NK-92 (cell line): ENCODE measurements around the gene C22orf23.
A peak's percentile ranks its signal among the peaks of the same experiment; 100 is the strongest.

Experiments
- DNase-seq: peaks from one replicate; lab custom pipeline; 2025; ENCODE audit not compliant: unreplicated experiment; lab: John Stamatoyannopoulos, UW

The C22orf23 gene

GRCh38 chr22:37953437-37954179, at the start of gene C22orf23, which contains the start of gene POLR2F:
Gene C22orf23, minus strand, starts transcription at chr22:37953601. Its CDS starts 452 bp downstream, at chr22:37953149.
Gene POLR2F, plus strand, starts transcription at chr22:37953699. Its CDS starts 89 bp downstream, at chr22:37953788.
- DNase-seq, result peak; percentile 71

GRCh38 chr22:37999640-38000272, 46.4 kb upstream of the C22orf23 start:
- DNase-seq, result no peak

- no peak for DNase-seq
Observed at GRCh38 chr22:37999236-37999635, 45.8 kb upstream of the C22orf23 start.

- no peak for DNase-seq
Observed at GRCh38 chr22:37998543-37998942, 45.1 kb upstream of the C22orf23 start.

- no peak for DNase-seq
Observed at GRCh38 chr22:37996515-37997246, 43.3 kb upstream of the C22orf23 start.

GRCh38 chr22:37996079-37996478, 42.7 kb upstream of the C22orf23 start:
- DNase-seq, result no peak

GRCh38 chr22:37995460-37995859, 42.1 kb upstream of the C22orf23 start:
- no peak for DNase-seq

- no peak for DNase-seq
Observed at GRCh38 chr22:37994982-37995381, 41.6 kb upstream of the C22orf23 start.

- no peak for DNase-seq
Observed at GRCh38 chr22:37994049-37994448, 40.6 kb upstream of the C22orf23 start.

GRCh38 chr22:37991731-37992442, 38.5 kb upstream of the C22orf23 start:
- no peak for DNase-seq

GRCh38 chr22:37990862-37991261, 37.5 kb upstream of the C22orf23 start:
- DNase-seq, result no peak

- no peak for DNase-seq
Observed at GRCh38 chr22:37990301-37990700, 36.9 kb upstream of the C22orf23 start.

- no peak for DNase-seq
Observed at GRCh38 chr22:37989146-37990045, 36.0 kb upstream of the C22orf23 start.

- no peak for DNase-seq
Observed at GRCh38 chr22:37986371-37986770, 33.0 kb upstream of the C22orf23 start.

GRCh38 chr22:37985751-37986281, 32.4 kb upstream of the C22orf23 start:
- no peak for DNase-seq

GRCh38 chr22:37985050-37985585, 31.7 kb upstream of the C22orf23 start:
- no peak for DNase-seq

- no peak for DNase-seq
Observed at GRCh38 chr22:37983860-37984791, 30.7 kb upstream of the C22orf23 start, which contains the start of gene SOX10. Gene SOX10, minus strand, starts transcription at chr22:37984555. Its CDS starts 771 bp downstream, at chr22:37983784.
